GM23248 (cell line): ENCODE data around the gene ANKRD28.

Experiments used
- EZH2 ChIP-seq: fragments of 200-600 bp; sonication (generic); IDR thresholded peaks from 2 replicates; pipeline ENCODE4 v1.6.1; 2018; ENCODE audit warnings: antibody characterized with exemption, mild to moderate bottlenecking; ENCODE audit not compliant: insufficient read depth, poor library complexity, severe bottlenecking
- EZH2phosphoT487 ChIP-seq: fragments of 200-600 bp; sonication (generic); IDR thresholded peaks from 2 replicates; pipeline ENCODE4 v1.6.1; 2018; ENCODE audit warnings: antibody characterized with exemption, moderate library complexity, mild to moderate bottlenecking, low read depth; ENCODE audit not compliant: insufficient read depth

GRCh38 chr3:15651396-15651795 is 146.4 kb downstream of the ANKRD28 start:
- no peak for TF ChIP-seq EZH2
- no peak for TF ChIP-seq EZH2phosphoT487
